OCI-LY7 (cell line): ENCODE data around the gene FBXW8. TPM values are rescaled to one million over a fixed set of nuclear protein-coding genes. Genes with fewer than 3 reads are reported as not detected.

ENCODE experiments used
- BruUV-seq: library from RNA; stranded (reverse); fragments of 400-500 nt; replicated peaks from 2 replicates; lab custom pipeline; 2021; lab: Mats Ljungman, UMichigan
- CTCF ChIA-PET: fragments of 300-600 bp; sonication (Branson Sonifier 250); formaldehyde crosslinking; loops from one replicate; lab custom pipeline; 2022; ENCODE audit warnings: antibody characterized with exemption; ENCODE audit not compliant: unreplicated experiment; lab: Charles Lee
- POLR2A ChIA-PET: fragments of 300-600 bp; sonication (Branson Sonifier 250); formaldehyde crosslinking; loops from one replicate; lab custom pipeline; 2022; ENCODE audit warnings: antibody characterized with exemption; lab: Charles Lee
- DNase-seq: peaks from one replicate; pipeline ENCODE4 v3.0.0-alpha.2; 2015; ENCODE audit warnings: low spot score
- H2AFZ ChIP-seq: fragments of 200-600 bp; sonication (generic), shearing (Covaris generic); 2 replicates; pipeline ENCODE4 v1.6.1; 2014; ENCODE audit warnings: mild to moderate bottlenecking, antibody characterized with exemption, low read length, moderate library complexity
- H3K27ac ChIP-seq: fragments of 200-600 bp; sonication (generic); 2 replicates; pipeline ENCODE4 v1.5.1; 2014; ENCODE audit warnings: mixed run types, low read depth, mild to moderate bottlenecking, moderate library complexity, low read length, inconsistent platforms; ENCODE audit not compliant: poor library complexity, severe bottlenecking
- H3K36me3 ChIP-seq: fragments of 200-600 bp; sonication (generic); 2 replicates; pipeline ENCODE4 v1.6.1; 2014; ENCODE audit warnings: mild to moderate bottlenecking, antibody characterized with exemption, low read length, moderate library complexity, mixed read lengths; ENCODE audit not compliant: insufficient read depth
- H3K4me1 ChIP-seq: fragments of 200-600 bp; sonication (generic); 2 replicates; pipeline ENCODE4 v1.5.1; 2014; ENCODE audit warnings: mild to moderate bottlenecking, low read length; ENCODE audit not compliant: insufficient read depth, poor library complexity, severe bottlenecking
- H3K4me2 ChIP-seq: fragments of 200-600 bp; sonication (generic); 2 replicates; pipeline ENCODE4 v1.6.1; 2014; ENCODE audit warnings: mild to moderate bottlenecking, low read length
- H3K4me3 ChIP-seq: fragments of 200-600 bp; sonication (generic); 2 replicates; pipeline ENCODE4 v1.5.1; 2014; ENCODE audit warnings: mild to moderate bottlenecking, low read depth, low read length; ENCODE audit not compliant: poor library complexity, severe bottlenecking
- H3K79me2 ChIP-seq: fragments of 200-600 bp; sonication (generic); 2 replicates; pipeline ENCODE4 v1.6.1; 2016; ENCODE audit warnings: low read depth, mild to moderate bottlenecking, low read length, moderate library complexity, mixed read lengths; ENCODE audit not compliant: insufficient read depth
- H3K9me2 ChIP-seq: fragments of 200-600 bp; sonication (generic); 2 replicates; pipeline ENCODE4 v1.6.1; 2016; ENCODE audit warnings: mild to moderate bottlenecking, low read length, mixed read lengths; ENCODE audit not compliant: insufficient read depth
- H3K9me3 ChIP-seq: fragments of 200-600 bp; sonication (generic); 2 replicates; pipeline ENCODE4 v1.6.1; 2014; ENCODE audit warnings: mild to moderate bottlenecking, mixed run types, low read length, mixed read lengths
- H4K20me1 ChIP-seq: fragments of 200-600 bp; sonication (generic); 2 replicates; pipeline ENCODE4 v1.6.1; 2014; ENCODE audit warnings: mild to moderate bottlenecking, antibody characterized with exemption, low read length, moderate library complexity, mixed read lengths; ENCODE audit not compliant: insufficient read depth
- EZH2phosphoT487 ChIP-seq: fragments of 200-600 bp; sonication (generic); IDR thresholded peaks from 2 replicates; pipeline ENCODE4 v1.6.1; 2018; ENCODE audit warnings: low read depth, borderline replicate concordance, mild to moderate bottlenecking, mixed run types, antibody characterized with exemption, low read length, moderate library complexity, mixed read lengths
- intact Hi-C: fragments of 100-400 bp; cut with micrococcal nuclease; formaldehyde crosslinking; loops from one replicate; pipeline ENCODE4 v1.10.0; 2022; ENCODE audit not compliant: unreplicated experiment
- total RNA-seq, 2 experiments: library from RNA; depleted of rRNA in 1 of 2; stranded (reverse); fragments of >200 nt in 1 of 2; shearing (Covaris generic) in 1 of 2; gene quantifications; 2 replicates each; pipeline ENCODE4 v1.2.3, GENCODE V29; 2014 to 2022
- TF ChIP-seq, protein P1 (sequence below): fragments of 200-600 bp; sonication (generic); conservative IDR thresholded peaks from 2 replicates; pipeline ENCODE4 v1.5.1; 2014; ENCODE audit warnings: mild to moderate bottlenecking, antibody characterized with exemption, low read length, moderate library complexity, mixed read lengths

Gene FBXW8
- total RNA-seq, 2 experiments from 2014 or later = 29.8 to 34.0 TPM

DNA sequence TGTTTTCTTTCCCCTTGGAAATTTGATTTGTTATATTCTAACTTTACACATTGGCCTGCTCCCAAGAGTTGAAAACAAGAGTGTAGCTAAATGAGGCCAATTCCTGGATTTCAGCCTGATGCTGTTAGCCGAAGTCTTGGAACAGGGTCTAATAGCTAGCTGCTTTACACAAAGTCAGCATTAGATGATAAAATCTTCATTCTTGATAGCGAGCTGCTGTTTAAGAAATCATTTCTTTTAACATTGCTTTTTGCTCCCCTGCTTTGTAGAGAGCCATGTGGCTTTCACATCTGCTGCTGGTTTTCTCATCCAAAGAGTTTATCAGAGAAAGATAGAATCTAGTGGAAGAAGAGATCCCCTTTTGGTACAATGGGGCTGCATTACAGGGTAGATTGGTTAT, 22.3 kb downstream of the FBXW8 start:
- no peaks in the 10 kb centered on the region for H3K79me2 ChIP-seq
- CTCF ChIA-PET = no interaction called here

DNA sequence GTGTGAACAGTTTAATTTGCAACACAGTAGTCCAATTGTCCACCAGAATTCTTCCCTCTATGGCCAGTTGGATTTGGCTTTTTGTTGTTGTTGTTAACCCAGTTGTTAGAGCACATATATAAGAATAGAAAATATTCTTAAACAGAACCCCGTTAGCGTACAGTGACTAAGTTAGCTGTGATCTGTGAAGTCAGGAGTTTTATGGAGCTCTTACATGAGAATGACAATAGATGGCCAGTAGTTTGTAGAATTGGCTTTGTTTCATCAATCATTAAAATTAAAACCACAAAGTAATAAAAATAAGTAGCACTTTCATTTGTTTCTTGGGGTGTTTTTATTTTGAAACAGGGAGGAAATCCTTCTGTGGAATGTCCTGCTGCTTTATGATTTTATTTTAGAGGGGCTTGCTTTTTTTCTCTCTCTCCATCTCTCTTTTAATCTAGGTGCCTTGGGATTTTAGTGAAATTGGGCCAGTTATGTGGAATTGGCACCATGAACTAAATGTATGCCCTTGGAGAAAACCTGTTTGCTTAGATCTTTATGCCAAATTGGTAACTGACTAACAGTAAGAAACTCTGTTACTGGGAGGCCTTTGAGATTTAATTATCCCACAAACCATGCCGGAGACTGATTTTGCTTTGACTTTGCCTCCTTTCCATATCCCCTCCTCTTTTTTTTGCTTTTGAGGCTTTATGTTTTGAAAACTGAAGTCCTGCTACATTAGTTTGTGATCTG, 22.9 kb downstream of the FBXW8 start:
- no peak for DNase-seq
- peaks cover 54% of the 10 kb centered on the region for H3K36me3 ChIP-seq
- POLR2A ChIA-PET = interaction anchor here (0.7 kb wide), 1 partner anchor 140 kb away, joined by 3 read pairs; no protein-coding TSS in a partner anchor
- intact Hi-C loops = no loop called here
- no peak overlapping the region for H3K4me3 ChIP-seq
- H4K20me1 ChIP-seq = no peaks in the 10 kb centered on the region
- H3K9me2 ChIP-seq = no peaks in the 10 kb centered on the region
- H3K4me2 ChIP-seq = no peak overlapping the region
- CTCF ChIA-PET = no interaction called here
- H3K79me2 ChIP-seq = no peaks in the 10 kb centered on the region
- no TSS peak for BruUV-seq
- H3K27ac ChIP-seq = no peak overlapping the region
- TF ChIP-seq, protein P1, sequence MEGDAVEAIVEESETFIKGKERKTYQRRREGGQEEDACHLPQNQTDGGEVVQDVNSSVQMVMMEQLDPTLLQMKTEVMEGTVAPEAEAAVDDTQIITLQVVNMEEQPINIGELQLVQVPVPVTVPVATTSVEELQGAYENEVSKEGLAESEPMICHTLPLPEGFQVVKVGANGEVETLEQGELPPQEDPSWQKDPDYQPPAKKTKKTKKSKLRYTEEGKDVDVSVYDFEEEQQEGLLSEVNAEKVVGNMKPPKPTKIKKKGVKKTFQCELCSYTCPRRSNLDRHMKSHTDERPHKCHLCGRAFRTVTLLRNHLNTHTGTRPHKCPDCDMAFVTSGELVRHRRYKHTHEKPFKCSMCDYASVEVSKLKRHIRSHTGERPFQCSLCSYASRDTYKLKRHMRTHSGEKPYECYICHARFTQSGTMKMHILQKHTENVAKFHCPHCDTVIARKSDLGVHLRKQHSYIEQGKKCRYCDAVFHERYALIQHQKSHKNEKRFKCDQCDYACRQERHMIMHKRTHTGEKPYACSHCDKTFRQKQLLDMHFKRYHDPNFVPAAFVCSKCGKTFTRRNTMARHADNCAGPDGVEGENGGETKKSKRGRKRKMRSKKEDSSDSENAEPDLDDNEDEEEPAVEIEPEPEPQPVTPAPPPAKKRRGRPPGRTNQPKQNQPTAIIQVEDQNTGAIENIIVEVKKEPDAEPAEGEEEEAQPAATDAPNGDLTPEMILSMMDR = no peak
- no peak for TF ChIP-seq EZH2phosphoT487
- no peaks in the 10 kb centered on the region for H3K9me3 ChIP-seq
- no peak overlapping the region for H2AFZ ChIP-seq
- H3K4me1 ChIP-seq = peaks cover 4% of the 10 kb centered on the region

More for the DNA sequence above, 22.3 kb downstream of the FBXW8 start:
- no peak for DNase-seq
- peaks cover 4% of the 10 kb centered on the region for H3K4me1 ChIP-seq
- no peaks in the 10 kb centered on the region for H3K9me3 ChIP-seq
- no TSS peak for BruUV-seq
- no peaks in the 10 kb centered on the region for H4K20me1 ChIP-seq
- H3K9me2 ChIP-seq = no peaks in the 10 kb centered on the region
- no peak overlapping the region for H3K27ac ChIP-seq
- TF ChIP-seq EZH2phosphoT487 = no peak
- TF ChIP-seq, protein P1 = no peak
- no peak overlapping the region for H3K4me2 ChIP-seq
- intact Hi-C loops = no loop called here
- no peak overlapping the region for H2AFZ ChIP-seq
- POLR2A ChIA-PET = interaction anchor here (0.6 to 1.1 kb wide), 2 partner anchors 10 to 224 kb away, joined by 3 to 4 read pairs; no protein-coding TSS in a partner anchor
- no peak overlapping the region for H3K4me3 ChIP-seq
- peaks cover 59% of the 10 kb centered on the region for H3K36me3 ChIP-seq
